UCSD-AML1 (cell line): ENCODE data around the gene ADAMTS12.

ENCODE experiments used
- DNase-seq: peaks from one replicate; lab custom pipeline; 2025; ENCODE audit not compliant: unreplicated experiment; lab: John Stamatoyannopoulos, UW

ADAMTS12 gene

GRCh38 chr5:33719769-33720168 is 172.0 kb downstream of the ADAMTS12 start:
- no peak for DNase-seq

- no peak for DNase-seq
These were observed 176.1 kb downstream of the ADAMTS12 start for GRCh38 chr5:33715661-33716060.

GRCh38 chr5:33713136-33713765 is 178.5 kb downstream of the ADAMTS12 start:
- no peak for DNase-seq

- DNase-seq, result no peak
These were observed 179.1 kb downstream of the ADAMTS12 start for GRCh38 chr5:33712664-33713063.

GRCh38 chr5:33711094-33711679 is 180.6 kb downstream of the ADAMTS12 start:
- DNase-seq, result no peak

- DNase-seq, result no peak
These were observed 188.9 kb downstream of the ADAMTS12 start for GRCh38 chr5:33702867-33703266.

- no peak for DNase-seq
These were observed 189.8 kb downstream of the ADAMTS12 start for GRCh38 chr5:33701951-33702350.

- no peak for DNase-seq
These were observed 190.5 kb downstream of the ADAMTS12 start for GRCh38 chr5:33701251-33701650.

- DNase-seq, result no peak
These were observed 195.4 kb downstream of the ADAMTS12 start for GRCh38 chr5:33696411-33696810.

GRCh38 chr5:33692980-33693379 is 198.8 kb downstream of the ADAMTS12 start:
- DNase-seq, result no peak

GRCh38 chr5:33691856-33692255 is 199.9 kb downstream of the ADAMTS12 start:
- no peak for DNase-seq

- no peak for DNase-seq
These were observed 201.2 kb downstream of the ADAMTS12 start for GRCh38 chr5:33690374-33691135.

GRCh38 chr5:33688526-33688925 is 203.3 kb downstream of the ADAMTS12 start:
- DNase-seq, result no peak

- DNase-seq, result no peak
These were observed 203.7 kb downstream of the ADAMTS12 start for GRCh38 chr5:33688066-33688465.

- DNase-seq, result no peak
These were observed 205.7 kb downstream of the ADAMTS12 start for GRCh38 chr5:33685873-33686755.

- no peak for DNase-seq
These were observed 207.2 kb downstream of the ADAMTS12 start for GRCh38 chr5:33684496-33685159.

- DNase-seq, result no peak
These were observed 212.0 kb downstream of the ADAMTS12 start for GRCh38 chr5:33679791-33680190.

GRCh38 chr5:33675958-33676464 is 215.8 kb downstream of the ADAMTS12 start:
- DNase-seq, result no peak

GRCh38 chr5:33671700-33672291 is 220.0 kb downstream of the ADAMTS12 start:
- no peak for DNase-seq
